ENCODE results near the gene POLR2J. TPM values are rescaled to one million over a fixed set of nuclear protein-coding genes. Genes with fewer than 3 reads are reported as not detected.

POLR2J gene
- total RNA-seq, 1 donor from 2014 or later, result 36.2 TPM

DNA sequence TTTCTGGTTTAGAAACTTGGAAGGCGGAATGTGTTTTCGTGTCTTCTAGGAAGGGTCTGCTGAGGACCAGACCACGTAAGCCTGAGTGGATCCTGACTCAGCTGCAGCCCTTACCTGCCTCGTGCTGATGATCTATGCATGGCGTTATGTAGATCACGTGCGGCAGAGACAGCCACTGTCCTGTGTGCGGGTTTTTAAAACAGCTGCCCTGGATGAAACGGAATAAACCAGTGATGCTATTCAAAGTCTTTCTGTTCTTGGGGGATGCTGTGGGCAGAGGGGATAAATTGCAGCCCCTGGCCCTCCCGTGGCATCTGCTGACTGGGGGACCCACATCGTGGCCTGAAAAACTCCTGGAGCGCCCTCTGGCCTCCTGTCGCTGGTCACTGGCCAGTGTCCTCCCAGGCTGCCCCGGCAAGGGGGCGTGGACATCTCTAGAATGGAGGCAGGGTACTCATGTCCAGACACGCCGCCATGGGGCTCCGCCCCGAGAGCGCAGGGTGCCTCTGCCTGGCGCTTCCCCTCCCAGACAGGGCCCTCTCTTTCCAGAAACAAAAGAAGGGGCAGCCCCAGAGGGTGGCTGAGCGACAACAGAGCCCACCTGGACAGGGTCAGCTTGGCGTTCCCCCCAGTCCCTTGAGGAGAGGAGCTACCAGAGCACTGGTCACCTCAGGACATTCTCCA, 27.2 kb downstream of the POLR2J start:
- peaks cover 2% of the 10 kb centered on the region for H3K36me3 ChIP-seq (ENCODE audit: control insufficient read depth, insufficient read depth, low read length)
- DNase-seq (ENCODE audit: low read depth), result no peak
- H3K27me3 ChIP-seq (ENCODE audit: control insufficient read depth, insufficient read depth, low read length), result no peaks in the 10 kb centered on the region
- TF ChIP-seq CTCF (IDR thresholded peaks at IDR 0.05; ENCODE audit: insufficient read depth, low read length, poor library complexity, severe bottlenecking), result no peak
- no peak overlapping the region for H3K4me3 ChIP-seq (ENCODE audit: low read depth, low read length)

DNA sequence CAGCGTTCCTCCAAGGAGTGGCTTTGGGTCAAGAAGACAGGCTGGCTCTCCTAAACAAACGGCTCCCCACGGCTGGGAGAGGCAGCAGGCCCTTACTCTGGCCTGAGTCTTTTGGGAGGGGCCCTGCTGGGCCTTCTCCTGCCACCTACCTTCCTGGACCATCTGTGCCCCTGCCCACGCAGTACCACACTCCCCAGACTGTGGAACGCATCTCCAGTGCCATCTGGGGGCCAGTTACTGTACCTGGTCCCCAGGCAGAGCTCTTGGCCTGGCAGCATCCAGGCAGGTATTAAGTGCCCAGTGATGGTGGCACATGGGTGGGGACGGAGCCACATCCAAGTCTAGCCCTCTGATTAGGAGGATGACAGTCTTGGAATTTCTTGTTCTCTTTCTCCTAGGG, 28.5 kb downstream of the POLR2J start:
- Histone ChIP-seq H3K27me3 (ENCODE audit: control insufficient read depth, insufficient read depth, low read length) (no peaks in the 10 kb centered on the region), H3K4me3 (ENCODE audit: low read depth, low read length) (no peak overlapping the region), H3K36me3 (ENCODE audit: control insufficient read depth, insufficient read depth, low read length) (peaks cover 2% of the 10 kb centered on the region)
- DNase-seq (ENCODE audit: low read depth), result no peak
- peak; percentile 25 for TF ChIP-seq CTCF (IDR thresholded peaks at IDR 0.05; ENCODE audit: insufficient read depth, low read length, poor library complexity, severe bottlenecking)

- no peak for TF ChIP-seq CTCF (IDR thresholded peaks at IDR 0.05; ENCODE audit: insufficient read depth, low read length, poor library complexity, severe bottlenecking)
- no peaks in the 10 kb centered on the region for H3K27me3 ChIP-seq (ENCODE audit: control insufficient read depth, insufficient read depth, low read length)
- no peak overlapping the region for H3K4me3 ChIP-seq (ENCODE audit: low read depth, low read length)
- H3K36me3 ChIP-seq (ENCODE audit: control insufficient read depth, insufficient read depth, low read length), result peaks cover 2% of the 10 kb centered on the region
- DNase-seq (ENCODE audit: low read depth), result no peak
These were observed 29.6 kb downstream of the POLR2J start for GRCh38 chr7:102449136-102449535.

GRCh38 chr7:102447311-102447710, 31.4 kb downstream of the POLR2J start:
- Histone ChIP-seq H3K4me3 (ENCODE audit: low read depth, low read length) (no peak overlapping the region), H3K36me3 (ENCODE audit: control insufficient read depth, insufficient read depth, low read length) (peaks cover 2% of the 10 kb centered on the region), H3K27me3 (ENCODE audit: control insufficient read depth, insufficient read depth, low read length) (no peaks in the 10 kb centered on the region)
- no peak for TF ChIP-seq CTCF (IDR thresholded peaks at IDR 0.05; ENCODE audit: insufficient read depth, low read length, poor library complexity, severe bottlenecking)
- DNase-seq (ENCODE audit: low read depth), result no peak

DNA sequence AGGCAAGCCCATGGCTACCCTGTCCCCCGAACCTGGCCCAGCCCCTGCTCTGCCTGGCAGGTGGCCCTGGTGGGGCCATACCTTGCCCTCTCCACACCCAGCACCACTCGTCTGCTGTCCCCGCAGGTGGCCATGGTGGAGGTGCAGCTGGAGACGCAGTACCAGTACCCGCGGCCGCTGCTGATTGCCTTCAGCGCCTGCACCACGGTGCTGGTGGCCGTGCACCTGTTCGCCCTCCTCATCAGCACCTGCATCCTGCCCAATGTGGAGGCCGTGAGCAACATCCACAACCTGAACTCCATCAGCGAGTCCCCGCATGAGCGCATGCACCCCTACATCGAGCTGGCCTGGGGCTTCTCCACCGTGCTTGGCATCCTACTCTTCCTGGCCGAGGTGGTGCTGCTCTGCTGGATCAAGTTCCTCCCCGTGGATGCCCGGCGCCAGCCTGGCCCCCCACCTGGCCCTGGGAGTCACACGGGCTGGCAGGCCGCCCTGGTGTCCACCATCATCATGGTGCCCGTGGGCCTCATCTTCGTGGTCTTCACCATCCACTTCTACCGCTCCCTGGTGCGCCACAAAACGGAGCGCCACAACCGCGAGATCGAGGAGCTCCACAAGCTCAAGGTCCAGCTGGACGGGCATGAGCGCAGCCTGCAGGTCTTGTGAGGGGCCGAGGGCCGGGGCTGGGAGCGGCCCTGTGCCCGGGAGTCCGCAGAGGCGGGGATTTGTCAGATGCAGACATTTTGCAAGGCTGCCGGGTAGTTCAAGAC, 32.1 kb downstream of the POLR2J start:
- peaks cover 2% of the 10 kb centered on the region for H3K36me3 ChIP-seq (ENCODE audit: control insufficient read depth, insufficient read depth, low read length)
- DNase-seq (ENCODE audit: low read depth), result no peak
- H3K27me3 ChIP-seq (ENCODE audit: control insufficient read depth, insufficient read depth, low read length), result no peaks in the 10 kb centered on the region
- no peak for TF ChIP-seq CTCF (IDR thresholded peaks at IDR 0.05; ENCODE audit: insufficient read depth, low read length, poor library complexity, severe bottlenecking)
- no peak overlapping the region for H3K4me3 ChIP-seq (ENCODE audit: low read depth, low read length)

Data from kidney epithelial cell (primary cell).